ENCODE results near the gene TOR1AIP1.

- TF ChIP-seq TAF1 (IDR thresholded peaks at IDR 0.05; ENCODE audit: borderline replicate concordance, insufficient read depth, low read length): no peak
- no peak for TF ChIP-seq POLR2AphosphoS5 (IDR thresholded peaks at IDR 0.05; ENCODE audit: low read depth, low read length)
- TF ChIP-seq SIN3A (IDR thresholded peaks at IDR 0.05; ENCODE audit: borderline replicate concordance, insufficient read depth, low read length): no peak
Observed at GRCh38 chr1:179865377-179865776, 16.7 kb upstream of the TOR1AIP1 start.

Data from PFSK-1 (cell line).